ENCODE measurements around the gene PLCL2.

Gene PLCL2

GRCh38 chr3:17038900-17039553 is 154.3 kb downstream of the PLCL2 start:
- in situ Hi-C loops (cut with MboI; ENCODE audit: low sequenced_read_pairs), result no loop called here

GRCh38 chr3:17039594-17039993 is 154.8 kb downstream of the PLCL2 start:
- in situ Hi-C loops (cut with MboI; ENCODE audit: low sequenced_read_pairs), result no loop called here

- in situ Hi-C loops (cut with MboI; ENCODE audit: low sequenced_read_pairs), result no loop called here
Measured at GRCh38 chr3:17040322-17040989, 155.7 kb downstream of the PLCL2 start.

- in situ Hi-C loops (cut with MboI; ENCODE audit: low sequenced_read_pairs), result no loop called here
Measured at GRCh38 chr3:17040990-17041377, 156.2 kb downstream of the PLCL2 start.

GRCh38 chr3:17044855-17045254 is 160.1 kb downstream of the PLCL2 start:
- in situ Hi-C loops (cut with MboI; ENCODE audit: low sequenced_read_pairs), result no loop called here

GRCh38 chr3:17045705-17046104 is 160.9 kb downstream of the PLCL2 start:
- in situ Hi-C loops (cut with MboI; ENCODE audit: low sequenced_read_pairs), result no loop called here

GRCh38 chr3:17046623-17047022 is 161.9 kb downstream of the PLCL2 start:
- in situ Hi-C loops (cut with MboI; ENCODE audit: low sequenced_read_pairs), result no loop called here

GRCh38 chr3:17047162-17047561 is 162.4 kb downstream of the PLCL2 start:
- in situ Hi-C loops (cut with MboI; ENCODE audit: low sequenced_read_pairs), result no loop called here

GRCh38 chr3:17047894-17048293 is 163.1 kb downstream of the PLCL2 start:
- in situ Hi-C loops (cut with MboI; ENCODE audit: low sequenced_read_pairs), result no loop called here

GRCh38 chr3:17050071-17050470 is 165.3 kb downstream of the PLCL2 start:
- in situ Hi-C loops (cut with MboI; ENCODE audit: low sequenced_read_pairs), result no loop called here

GRCh38 chr3:17050506-17050905 is 165.8 kb downstream of the PLCL2 start:
- in situ Hi-C loops (cut with MboI; ENCODE audit: low sequenced_read_pairs), result no loop called here

- in situ Hi-C loops (cut with MboI; ENCODE audit: low sequenced_read_pairs), result no loop called here
Measured at GRCh38 chr3:17052363-17052762, 167.6 kb downstream of the PLCL2 start.

GRCh38 chr3:17054301-17054981 is 169.7 kb downstream of the PLCL2 start:
- in situ Hi-C loops (cut with MboI; ENCODE audit: low sequenced_read_pairs), result no loop called here

- in situ Hi-C loops (cut with MboI; ENCODE audit: low sequenced_read_pairs), result no loop called here
Measured at GRCh38 chr3:17054982-17055343, 170.2 kb downstream of the PLCL2 start.

- in situ Hi-C loops (cut with MboI; ENCODE audit: low sequenced_read_pairs), result no loop called here
Measured at GRCh38 chr3:17055374-17056276, 170.9 kb downstream of the PLCL2 start.

GRCh38 chr3:17057321-17057720 is 172.6 kb downstream of the PLCL2 start:
- in situ Hi-C loops (cut with MboI; ENCODE audit: low sequenced_read_pairs), result no loop called here

- in situ Hi-C loops (cut with MboI; ENCODE audit: low sequenced_read_pairs), result no loop called here
Measured at GRCh38 chr3:17059989-17060550, 175.3 kb downstream of the PLCL2 start.

GRCh38 chr3:17061005-17061404 is 176.2 kb downstream of the PLCL2 start:
- in situ Hi-C loops (cut with MboI; ENCODE audit: low sequenced_read_pairs), result no loop called here

GRCh38 chr3:17062736-17063135 is 178.0 kb downstream of the PLCL2 start:
- in situ Hi-C loops (cut with MboI; ENCODE audit: low sequenced_read_pairs), result no loop called here

GRCh38 chr3:17063596-17063995 is 178.8 kb downstream of the PLCL2 start:
- in situ Hi-C loops (cut with MboI; ENCODE audit: low sequenced_read_pairs), result no loop called here

GRCh38 chr3:17065315-17065714 is 180.6 kb downstream of the PLCL2 start:
- in situ Hi-C loops (cut with MboI; ENCODE audit: low sequenced_read_pairs), result no loop called here

Data from HL-60/S4 treated with phorbol 12-myristate 13-acetate at 8.2 ng/mL for 4 days and 3 days (cell line).